ENCODE data around the gene FLVCR1.

DNA sequence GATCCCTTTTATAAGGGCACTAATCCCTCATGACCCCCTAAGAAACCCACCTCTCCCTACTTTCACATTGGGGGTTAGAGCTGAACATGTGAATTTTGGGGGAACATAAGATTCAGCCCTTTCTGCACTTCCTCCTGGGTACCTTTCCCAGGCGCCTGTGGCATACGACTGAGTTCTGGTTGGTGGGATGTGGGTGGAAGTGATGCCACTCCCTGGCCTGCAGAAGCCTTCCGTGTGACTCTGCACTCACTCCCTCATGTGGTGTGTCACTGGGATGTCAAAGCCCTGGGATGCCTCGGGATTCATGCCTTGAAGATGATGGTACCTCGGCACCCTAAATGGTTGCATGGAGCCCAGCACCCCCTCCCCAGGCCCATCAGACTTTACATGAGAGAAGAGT, 63.9 kb downstream of the FLVCR1 start:
- TF ChIP-seq, protein P1, sequence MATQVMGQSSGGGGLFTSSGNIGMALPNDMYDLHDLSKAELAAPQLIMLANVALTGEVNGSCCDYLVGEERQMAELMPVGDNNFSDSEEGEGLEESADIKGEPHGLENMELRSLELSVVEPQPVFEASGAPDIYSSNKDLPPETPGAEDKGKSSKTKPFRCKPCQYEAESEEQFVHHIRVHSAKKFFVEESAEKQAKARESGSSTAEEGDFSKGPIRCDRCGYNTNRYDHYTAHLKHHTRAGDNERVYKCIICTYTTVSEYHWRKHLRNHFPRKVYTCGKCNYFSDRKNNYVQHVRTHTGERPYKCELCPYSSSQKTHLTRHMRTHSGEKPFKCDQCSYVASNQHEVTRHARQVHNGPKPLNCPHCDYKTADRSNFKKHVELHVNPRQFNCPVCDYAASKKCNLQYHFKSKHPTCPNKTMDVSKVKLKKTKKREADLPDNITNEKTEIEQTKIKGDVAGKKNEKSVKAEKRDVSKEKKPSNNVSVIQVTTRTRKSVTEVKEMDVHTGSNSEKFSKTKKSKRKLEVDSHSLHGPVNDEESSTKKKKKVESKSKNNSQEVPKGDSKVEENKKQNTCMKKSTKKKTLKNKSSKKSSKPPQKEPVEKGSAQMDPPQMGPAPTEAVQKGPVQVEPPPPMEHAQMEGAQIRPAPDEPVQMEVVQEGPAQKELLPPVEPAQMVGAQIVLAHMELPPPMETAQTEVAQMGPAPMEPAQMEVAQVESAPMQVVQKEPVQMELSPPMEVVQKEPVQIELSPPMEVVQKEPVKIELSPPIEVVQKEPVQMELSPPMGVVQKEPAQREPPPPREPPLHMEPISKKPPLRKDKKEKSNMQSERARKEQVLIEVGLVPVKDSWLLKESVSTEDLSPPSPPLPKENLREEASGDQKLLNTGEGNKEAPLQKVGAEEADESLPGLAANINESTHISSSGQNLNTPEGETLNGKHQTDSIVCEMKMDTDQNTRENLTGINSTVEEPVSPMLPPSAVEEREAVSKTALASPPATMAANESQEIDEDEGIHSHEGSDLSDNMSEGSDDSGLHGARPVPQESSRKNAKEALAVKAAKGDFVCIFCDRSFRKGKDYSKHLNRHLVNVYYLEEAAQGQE (IDR thresholded peaks at IDR 0.05; ENCODE audit: low read depth): no peak
- no peak for TF ChIP-seq EGR1 (IDR thresholded peaks at IDR 0.05)
- no peak for TF ChIP-seq RAD21 (IDR thresholded peaks at IDR 0.05; ENCODE audit: low read depth)
- TF ChIP-seq, protein P2, sequence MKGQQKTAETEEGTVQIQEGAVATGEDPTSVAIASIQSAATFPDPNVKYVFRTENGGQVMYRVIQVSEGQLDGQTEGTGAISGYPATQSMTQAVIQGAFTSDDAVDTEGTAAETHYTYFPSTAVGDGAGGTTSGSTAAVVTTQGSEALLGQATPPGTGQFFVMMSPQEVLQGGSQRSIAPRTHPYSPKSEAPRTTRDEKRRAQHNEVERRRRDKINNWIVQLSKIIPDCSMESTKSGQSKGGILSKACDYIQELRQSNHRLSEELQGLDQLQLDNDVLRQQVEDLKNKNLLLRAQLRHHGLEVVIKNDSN (IDR thresholded peaks at IDR 0.05): no peak
- no peak for TF ChIP-seq YY1 (IDR thresholded peaks at IDR 0.05; ENCODE audit: low read depth)
- no peak for TF ChIP-seq TEAD4 (IDR thresholded peaks at IDR 0.05)
- TF ChIP-seq NFIC (IDR thresholded peaks at IDR 0.05): no peak
- no peak for TF ChIP-seq MAX (IDR thresholded peaks at IDR 0.05)

Measured in Ishikawa (cell line).